ENCODE results near the gene CCR1. TPM values are rescaled to one million over a fixed set of nuclear protein-coding genes. Genes with fewer than 3 reads are reported as not detected.

Gene CCR1
- total RNA-seq, 1 donor: 1.1 TPM

- no peak overlapping the region for H3K4me3 ChIP-seq (ENCODE audit: insufficient read depth, low read length)
- no peaks in the 10 kb centered on the region for H3K27me3 ChIP-seq (ENCODE audit: insufficient read depth, low read length)
- TF ChIP-seq CTCF (IDR thresholded peaks at IDR 0.05; ENCODE audit: extremely low read depth, low read depth, low read length): no peak
- H3K27ac ChIP-seq (ENCODE audit: low read depth, low read length): no peak overlapping the region
- H2AFZ ChIP-seq (ENCODE audit: low read length): no peak overlapping the region
- H3K4me2 ChIP-seq (ENCODE audit: insufficient read depth, low read length): no peak overlapping the region
- H3K36me3 ChIP-seq (ENCODE audit: insufficient read depth, low read length): no peaks in the 10 kb centered on the region
- H4K20me1 ChIP-seq (ENCODE audit: insufficient read depth, low read length): no peaks in the 10 kb centered on the region
- no peak for DNase-seq (ENCODE audit: insufficient read length, low spot score, missing footprints)
- H3K79me2 ChIP-seq (ENCODE audit: insufficient read depth, low read length): no peaks in the 10 kb centered on the region
- no peaks in the 10 kb centered on the region for H3K4me1 ChIP-seq (ENCODE audit: insufficient read depth, low read length)
- H3K9me3 ChIP-seq (ENCODE audit: low read depth, low read length): no peaks in the 10 kb centered on the region
Measured at GRCh38 chr3:46154311-46154710, 53.8 kb downstream of the CCR1 start.

Other genes with a start within 250 kb of the CCR1 start
- 22.7 and 25.0 TPM in 2 replicates for gene FYCO1, start 212.5 kb downstream of the CCR1 start, total RNA-seq
- not detected in 2 replicates for gene XCR1, start 180.8 kb downstream of the CCR1 start, total RNA-seq
- gene CCR3, start 34.1 kb upstream of the CCR1 start, total RNA-seq: not detected in 2 replicates
- gene CCR2, start 145.8 kb upstream of the CCR1 start, total RNA-seq: not detected in 2 replicates
- not detected in 2 replicates for gene CCR5, start 162.6 kb upstream of the CCR1 start, total RNA-seq
- 0.72 and 0.88 TPM in 2 replicates for gene CCRL2, start 198.9 kb upstream of the CCR1 start, total RNA-seq

All from osteoblast (primary cell).